Measurements from ENCODE around the gene FAM209A. TPM values are rescaled to one million over a fixed set of nuclear protein-coding genes. Genes with fewer than 3 reads are reported as not detected.

FAM209A gene
- total and polyA plus RNA-seq, 2 experiments from 2014 or later: 0.15 TPM; not detected in 1

DNA sequence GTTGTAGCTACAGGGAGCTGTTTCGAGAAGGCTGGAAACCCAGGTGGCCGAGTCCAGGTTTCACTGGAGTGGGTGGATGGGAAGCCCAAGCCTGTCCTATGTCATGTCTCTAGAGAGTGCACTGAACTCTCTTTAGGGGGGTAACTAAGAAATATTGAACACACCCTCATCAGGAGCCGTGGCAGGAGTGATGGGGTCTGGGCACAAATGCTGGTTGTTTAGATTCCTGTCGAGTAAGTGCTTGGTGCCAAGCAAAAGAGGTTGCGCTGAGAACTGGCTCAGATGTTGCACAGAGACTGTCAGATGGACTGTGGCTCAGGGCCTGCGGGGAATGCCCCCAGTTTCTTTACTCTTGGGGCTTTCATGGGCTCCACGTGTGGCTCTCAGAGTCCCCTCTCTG lies 7.3 kb upstream of the FAM209A start:
- Histone ChIP-seq H3K4me3 (no peak overlapping the region), H3K36me3 (peaks cover 15% of the 10 kb centered on the region), H3K27ac (no peak overlapping the region), H3K9me3 (ENCODE audit: low read depth) (no peaks in the 10 kb centered on the region), H3K4me1 (ENCODE audit: low read depth) (no peaks in the 10 kb centered on the region), H3K27me3 (no peaks in the 10 kb centered on the region)
- no peak for DNase-seq (ENCODE audit: low read depth in 1 of 2, low spot score in 1 of 2)
- TF ChIP-seq, protein P1, sequence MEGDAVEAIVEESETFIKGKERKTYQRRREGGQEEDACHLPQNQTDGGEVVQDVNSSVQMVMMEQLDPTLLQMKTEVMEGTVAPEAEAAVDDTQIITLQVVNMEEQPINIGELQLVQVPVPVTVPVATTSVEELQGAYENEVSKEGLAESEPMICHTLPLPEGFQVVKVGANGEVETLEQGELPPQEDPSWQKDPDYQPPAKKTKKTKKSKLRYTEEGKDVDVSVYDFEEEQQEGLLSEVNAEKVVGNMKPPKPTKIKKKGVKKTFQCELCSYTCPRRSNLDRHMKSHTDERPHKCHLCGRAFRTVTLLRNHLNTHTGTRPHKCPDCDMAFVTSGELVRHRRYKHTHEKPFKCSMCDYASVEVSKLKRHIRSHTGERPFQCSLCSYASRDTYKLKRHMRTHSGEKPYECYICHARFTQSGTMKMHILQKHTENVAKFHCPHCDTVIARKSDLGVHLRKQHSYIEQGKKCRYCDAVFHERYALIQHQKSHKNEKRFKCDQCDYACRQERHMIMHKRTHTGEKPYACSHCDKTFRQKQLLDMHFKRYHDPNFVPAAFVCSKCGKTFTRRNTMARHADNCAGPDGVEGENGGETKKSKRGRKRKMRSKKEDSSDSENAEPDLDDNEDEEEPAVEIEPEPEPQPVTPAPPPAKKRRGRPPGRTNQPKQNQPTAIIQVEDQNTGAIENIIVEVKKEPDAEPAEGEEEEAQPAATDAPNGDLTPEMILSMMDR (IDR thresholded peaks at IDR 0.05; ENCODE audit: low read depth, low read length): no peak

DNA sequence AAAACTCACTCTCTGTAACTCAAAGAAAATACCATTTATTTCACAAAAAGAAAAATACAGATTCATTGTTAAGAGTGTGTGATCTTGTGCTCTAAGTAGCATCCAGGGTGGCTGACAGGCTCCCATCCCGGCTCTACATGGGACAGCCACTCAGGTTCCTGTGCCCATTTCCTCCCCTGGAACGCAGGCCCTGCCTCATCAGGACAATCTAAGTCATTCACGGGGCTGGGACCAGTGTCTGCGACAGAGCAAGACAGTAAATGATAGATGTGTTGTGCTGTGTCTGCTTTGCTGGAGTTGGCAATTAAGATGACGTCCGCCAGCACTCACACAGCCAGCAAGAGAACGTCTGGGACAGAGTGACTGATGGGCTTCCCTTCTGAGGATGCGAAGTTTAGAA lies 6.9 kb upstream of the FAM209A start:
- Histone ChIP-seq H3K27ac (no peak overlapping the region), H3K4me3 (no peak overlapping the region), H3K36me3 (peaks cover 15% of the 10 kb centered on the region), H3K4me1 (ENCODE audit: low read depth) (no peaks in the 10 kb centered on the region), H3K9me3 (ENCODE audit: low read depth) (no peaks in the 10 kb centered on the region), H3K27me3 (no peaks in the 10 kb centered on the region)
- DNase-seq (ENCODE audit: low read depth in 1 of 2, low spot score in 1 of 2): no peak
- TF ChIP-seq, protein P1 (IDR thresholded peaks at IDR 0.05; ENCODE audit: low read depth, low read length): no peak

DNA sequence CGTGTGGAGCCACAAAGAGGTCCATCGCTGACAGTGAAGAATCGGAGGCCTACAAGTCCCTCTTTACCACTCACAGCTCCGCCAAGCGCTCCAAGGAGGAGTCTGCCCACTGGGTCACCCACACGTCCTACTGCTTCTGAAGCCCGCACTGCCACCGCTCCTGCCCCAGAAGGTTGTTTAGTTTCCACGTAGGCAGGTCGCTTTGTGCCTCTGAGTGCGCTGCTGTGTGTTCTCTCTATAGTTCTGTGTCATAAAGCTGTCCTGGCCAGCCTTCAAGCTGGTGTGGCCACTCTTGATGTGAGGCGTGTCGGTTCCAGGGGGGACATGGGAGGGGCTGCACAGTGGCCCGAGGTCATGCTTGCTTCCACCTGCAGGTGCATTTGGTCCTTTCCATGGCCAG lies 6.4 kb upstream of the FAM209A start:
- DNase-seq (ENCODE audit: low read depth in 1 of 2, low spot score in 1 of 2): no peak
- no peak overlapping the region for H3K4me3 ChIP-seq
- TF ChIP-seq, protein P1 (IDR thresholded peaks at IDR 0.05; ENCODE audit: low read depth, low read length): no peak
- peaks cover 15% of the 10 kb centered on the region for H3K36me3 ChIP-seq
- no peaks in the 10 kb centered on the region for H3K4me1 ChIP-seq (ENCODE audit: low read depth)
- no peaks in the 10 kb centered on the region for H3K9me3 ChIP-seq (ENCODE audit: low read depth)
- H3K27me3 ChIP-seq: no peaks in the 10 kb centered on the region
- no peak overlapping the region for H3K27ac ChIP-seq

DNA sequence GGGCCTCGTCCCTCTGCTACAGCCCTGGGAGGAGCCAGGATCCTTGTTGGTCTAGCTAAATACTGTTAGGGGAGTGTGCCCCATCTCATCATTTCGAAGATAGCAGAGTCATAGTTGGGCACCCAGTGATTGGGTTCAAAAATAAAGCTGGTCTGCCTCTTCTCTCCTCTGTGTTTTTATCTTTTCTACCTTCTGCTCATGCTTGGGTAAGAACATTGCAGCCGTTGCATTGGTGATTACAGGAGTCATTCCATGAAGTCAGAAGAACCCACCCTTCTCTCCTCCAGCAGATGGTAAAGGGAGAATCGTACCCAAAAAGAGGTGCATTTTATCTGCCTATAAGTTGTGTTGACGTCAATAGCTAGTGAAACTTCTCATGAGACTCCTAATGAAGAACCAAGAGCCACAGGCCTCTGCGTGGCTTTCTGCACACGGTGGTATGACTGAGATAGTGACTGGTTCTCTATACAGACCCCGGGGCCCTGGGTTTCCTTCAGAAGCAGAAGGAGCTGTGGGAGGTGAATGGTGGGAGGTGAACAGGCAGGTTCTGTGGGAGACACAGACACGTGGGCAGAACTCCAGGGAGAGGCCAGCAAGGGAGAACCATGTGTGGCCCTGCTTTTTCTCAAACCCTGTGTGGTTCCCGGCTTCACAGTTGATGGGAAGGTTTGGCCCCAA lies 5.7 kb upstream of the FAM209A start:
- no peak overlapping the region for H3K27ac ChIP-seq
- no peak for DNase-seq (ENCODE audit: low read depth in 1 of 2, low spot score in 1 of 2)
- H3K9me3 ChIP-seq (ENCODE audit: low read depth): no peaks in the 10 kb centered on the region
- H3K36me3 ChIP-seq: peaks cover 15% of the 10 kb centered on the region
- H3K4me1 ChIP-seq (ENCODE audit: low read depth): no peaks in the 10 kb centered on the region
- TF ChIP-seq, protein P1 (IDR thresholded peaks at IDR 0.05; ENCODE audit: low read depth, low read length): no peak
- no peak overlapping the region for H3K4me3 ChIP-seq
- H3K27me3 ChIP-seq: no peaks in the 10 kb centered on the region

DNA sequence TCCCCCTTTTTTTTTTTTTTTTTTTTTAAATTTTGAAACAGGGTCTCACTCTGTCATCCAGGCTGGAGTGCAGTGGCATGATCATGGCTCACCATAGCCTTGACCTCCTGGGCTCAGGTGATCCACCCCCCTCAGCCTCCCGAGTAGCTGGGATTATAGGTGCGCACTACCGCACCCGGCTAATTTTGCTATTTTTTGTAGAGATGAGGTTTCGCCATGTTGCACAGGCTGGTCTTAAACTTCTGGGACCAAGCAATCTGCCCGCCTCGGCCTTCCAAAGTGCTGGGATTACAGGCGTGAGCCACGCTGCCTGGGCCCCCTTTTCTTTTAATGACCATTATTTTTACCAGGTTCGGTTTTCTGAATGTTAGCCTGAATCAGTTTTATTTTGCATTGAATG lies 5.0 kb upstream of the FAM209A start:
- H3K4me1 ChIP-seq (ENCODE audit: low read depth): no peaks in the 10 kb centered on the region
- no peak for DNase-seq (ENCODE audit: low read depth in 1 of 2, low spot score in 1 of 2)
- H3K9me3 ChIP-seq (ENCODE audit: low read depth): no peaks in the 10 kb centered on the region
- H3K36me3 ChIP-seq: peaks cover 15% of the 10 kb centered on the region
- H3K27me3 ChIP-seq: no peaks in the 10 kb centered on the region
- H3K4me3 ChIP-seq: no peak overlapping the region
- no peak overlapping the region for H3K27ac ChIP-seq
- TF ChIP-seq, protein P1 (IDR thresholded peaks at IDR 0.05; ENCODE audit: low read depth, low read length): no peak

Measured in cardiac muscle cell (in vitro differentiated cells and primary cell).